Stimulated activated CD4-positive, alpha-beta T cell treated with anti-CD3 and anti-CD28 coated beads, Interleukin-1b, Interleukin-23, amount 100 ng/mL, for 48 hours (primary cell): Measurements from ENCODE around the gene AP1S2.
"Not testable (repeated sequence)": the region's sequence is repeated elsewhere in the genome, so short reads cannot be mapped to it uniquely, and the experiment has no call there.

Source experiments
- DNase-seq: peaks from one replicate; pipeline ENCODE4 v3.0.0-alpha.2; 2020

AP1S2 gene

DNA sequence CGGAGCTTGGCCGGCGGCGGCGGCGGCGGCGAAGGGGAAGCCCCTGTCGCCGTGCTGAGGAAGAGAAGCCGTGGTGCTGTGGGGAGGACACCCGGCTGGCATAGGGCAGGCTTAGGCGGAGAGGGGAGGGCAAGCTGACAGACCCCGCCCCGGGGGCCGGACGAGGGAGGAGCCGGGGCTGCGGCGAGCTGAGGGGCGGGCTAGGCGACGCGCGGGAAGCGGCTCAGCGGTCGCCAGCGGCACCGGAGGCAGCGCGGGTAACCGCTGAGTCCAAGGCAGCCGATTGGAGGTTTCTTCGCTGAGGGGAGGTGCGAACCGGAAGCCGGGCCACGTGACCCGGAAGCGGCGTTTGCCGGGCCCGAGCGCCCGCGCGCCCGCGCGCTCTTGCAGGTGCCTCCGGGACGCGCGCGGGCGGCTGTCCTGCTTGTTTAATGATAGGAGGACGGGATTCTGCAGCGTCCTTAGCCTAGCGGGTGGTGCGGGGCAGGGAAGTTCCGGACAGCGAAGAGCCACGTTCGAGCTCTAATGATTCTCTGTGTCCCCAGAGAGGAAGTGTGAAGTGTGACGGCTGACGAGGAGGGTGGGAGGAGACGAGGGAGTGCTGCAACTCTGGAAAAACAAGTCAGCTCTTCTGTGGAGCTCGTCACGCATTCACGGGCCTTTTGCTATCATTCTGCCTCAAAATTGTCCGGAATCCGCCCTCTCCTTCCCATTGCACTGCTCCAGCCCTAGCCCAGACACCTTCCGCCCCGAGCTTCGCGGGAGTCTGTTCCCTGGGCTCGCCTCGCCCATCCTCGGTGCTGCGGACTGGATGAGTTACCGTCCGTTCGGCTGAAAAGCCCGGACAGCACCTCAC is at the start of gene AP1S2:
AP1S2 (minus strand) TSS at position 102 of the 856 bp plus-strand sequence. CDS start 2,289 bp downstream, outside the sequence.
- peak; percentile 92 for DNase-seq

DNA sequence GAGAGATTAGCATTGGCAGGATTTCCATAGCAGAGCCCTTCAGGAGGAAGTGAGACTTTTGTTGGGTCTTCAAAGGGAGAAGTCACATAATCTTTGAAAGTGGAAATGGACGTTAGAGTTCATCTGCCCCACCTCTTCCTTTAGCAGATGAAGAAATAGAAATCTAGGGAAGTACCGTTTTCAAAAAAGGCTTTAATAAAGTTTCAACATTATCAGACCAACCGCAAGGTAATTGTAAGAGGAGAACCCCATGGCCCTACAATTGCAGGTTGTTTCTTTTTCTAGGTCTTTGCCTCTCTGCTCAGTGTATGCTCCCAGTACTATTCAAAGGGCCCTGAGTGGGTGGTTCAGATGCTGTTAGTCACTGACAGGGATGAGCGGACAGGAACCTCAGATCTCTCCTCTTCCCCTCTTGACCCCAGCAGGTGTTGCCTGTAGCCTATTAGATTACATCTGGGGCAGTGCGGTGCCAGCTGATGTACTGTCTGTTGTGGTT is 48.6 kb upstream of the AP1S2 start:
- DNase-seq, result peak; percentile 3

DNA sequence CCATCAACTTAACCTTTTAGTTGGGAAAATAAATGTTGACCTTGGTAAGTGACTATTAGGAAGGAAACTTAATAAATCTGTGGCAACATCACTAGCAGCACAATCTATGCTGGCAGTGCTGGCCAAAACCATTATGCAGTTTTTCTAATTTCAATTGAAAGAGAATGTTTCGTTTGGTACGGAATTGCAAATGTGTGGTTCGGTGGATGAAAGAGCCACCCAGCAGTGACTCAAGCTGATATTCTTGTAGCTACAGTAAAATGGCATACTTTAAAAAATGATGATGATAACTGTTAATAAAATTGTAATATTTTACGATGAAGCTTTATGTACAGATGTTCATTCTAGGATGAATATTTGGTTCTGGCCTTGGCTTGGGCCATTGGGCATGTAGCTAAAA is 40.7 kb upstream of the AP1S2 start:
- no peak for DNase-seq

DNA sequence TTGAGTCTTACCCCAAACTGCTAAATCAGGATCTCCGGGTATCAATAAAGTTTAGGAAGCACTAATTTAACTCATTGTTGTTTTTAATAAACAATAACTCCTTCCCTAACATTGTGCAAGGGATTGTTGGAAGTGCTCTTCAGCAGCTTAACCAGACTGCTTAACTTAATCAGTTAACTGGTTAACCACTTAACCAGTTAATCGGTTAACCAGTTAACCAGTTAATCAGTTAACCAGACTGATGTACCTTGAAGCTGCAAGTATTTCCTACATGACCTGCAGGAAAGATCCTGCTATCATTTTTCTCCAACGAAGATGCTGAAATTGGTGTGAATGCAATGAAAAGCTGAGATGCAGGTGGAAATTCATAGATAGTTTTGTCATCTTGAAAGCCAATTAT is 40.1 kb upstream of the AP1S2 start:
- no peak for DNase-seq

DNA sequence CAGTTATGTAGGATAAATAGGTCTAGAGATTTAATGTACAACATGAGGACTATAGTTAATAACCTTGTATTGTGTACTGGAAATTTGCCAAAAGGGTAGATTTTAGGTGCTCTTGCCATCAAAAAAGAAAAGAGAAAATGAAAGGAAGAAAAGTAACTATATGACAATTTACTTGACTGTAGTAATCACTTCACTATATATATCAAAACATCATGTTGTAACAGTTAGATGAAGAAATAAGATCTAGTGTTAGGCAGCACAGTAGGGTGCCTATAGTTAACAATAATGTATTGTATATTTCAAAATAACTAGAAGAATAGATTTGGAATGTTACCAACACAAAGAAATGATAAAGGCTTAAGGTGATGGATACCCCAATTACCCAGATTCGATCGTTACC is 35.9 kb upstream of the AP1S2 start:
- DNase-seq, result no peak

DNA sequence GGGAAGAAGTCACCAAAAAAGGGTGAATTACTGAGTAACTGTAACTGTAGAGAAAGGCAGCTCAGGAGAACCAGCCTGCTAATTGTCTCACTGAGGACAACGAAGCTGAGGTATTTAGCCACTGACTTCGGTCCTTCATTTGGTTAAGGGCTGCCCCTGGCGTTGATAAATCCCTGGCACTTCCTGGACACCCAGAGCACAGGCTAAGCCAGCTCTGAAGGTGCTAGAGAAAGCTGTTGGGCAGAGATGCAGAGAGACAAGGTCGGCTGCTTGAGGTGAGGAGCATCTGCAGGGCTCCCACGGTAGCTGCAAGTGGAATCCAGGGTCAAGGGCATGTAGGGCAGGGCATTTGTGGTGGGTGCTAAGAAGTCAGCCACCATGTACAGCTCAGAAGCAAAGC is 33.4 kb upstream of the AP1S2 start:
- DNase-seq, result no peak

DNA sequence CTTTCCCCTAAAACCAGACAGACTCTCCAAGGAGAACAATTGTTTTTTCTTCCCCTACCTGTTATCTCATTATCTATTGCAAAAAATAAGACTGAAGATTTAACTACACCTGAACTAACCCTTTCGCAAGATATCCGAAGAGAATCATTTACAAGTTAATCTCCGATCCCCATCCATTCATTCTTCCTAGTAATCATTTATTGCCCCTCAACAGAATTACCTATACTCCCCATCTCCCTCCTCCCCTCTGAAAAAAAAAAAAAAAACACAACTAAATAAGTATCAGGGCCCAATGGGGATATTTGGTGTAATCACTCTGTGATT is 28.9 kb upstream of the AP1S2 start:
- no peak for DNase-seq

DNA sequence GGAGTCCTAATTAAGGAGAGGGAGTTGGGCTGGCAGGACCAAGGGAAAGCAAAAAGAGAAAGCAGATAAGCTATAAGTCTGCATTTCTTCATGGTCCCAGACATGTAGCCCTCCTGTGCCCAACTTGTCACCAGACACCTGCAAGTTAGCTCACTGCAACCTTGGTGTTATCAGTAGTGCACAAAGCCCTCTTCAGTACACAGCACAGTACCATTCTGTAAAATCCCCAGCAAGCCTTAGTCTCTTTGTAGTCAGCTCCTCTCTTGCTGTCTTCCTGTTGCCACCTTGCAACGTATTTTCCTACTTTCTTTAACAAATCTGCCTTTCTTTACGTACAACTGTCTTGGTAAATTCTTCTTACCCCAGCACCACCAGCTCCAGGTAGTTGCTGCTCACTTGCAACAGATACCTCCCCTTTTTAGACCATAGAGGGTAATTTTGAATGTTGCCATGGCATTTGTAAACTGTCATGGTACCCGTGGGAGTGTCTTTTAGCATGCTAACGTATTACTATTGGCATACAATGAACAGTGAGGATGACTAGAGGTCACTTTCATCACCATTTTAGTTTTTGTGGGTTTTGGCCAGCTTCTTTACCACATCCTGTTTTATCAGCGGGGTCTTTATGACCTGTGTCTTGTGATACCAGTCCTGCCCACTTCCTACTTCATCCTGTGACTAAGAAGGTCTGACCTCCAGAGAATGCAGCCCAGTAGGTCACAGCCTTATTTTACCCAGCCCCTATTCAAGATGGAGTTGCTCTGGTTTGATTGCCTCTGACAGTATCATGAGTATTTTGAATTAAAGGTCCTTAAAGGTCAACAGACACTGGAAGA is 28.3 kb upstream of the AP1S2 start:
- no peak for DNase-seq

DNA sequence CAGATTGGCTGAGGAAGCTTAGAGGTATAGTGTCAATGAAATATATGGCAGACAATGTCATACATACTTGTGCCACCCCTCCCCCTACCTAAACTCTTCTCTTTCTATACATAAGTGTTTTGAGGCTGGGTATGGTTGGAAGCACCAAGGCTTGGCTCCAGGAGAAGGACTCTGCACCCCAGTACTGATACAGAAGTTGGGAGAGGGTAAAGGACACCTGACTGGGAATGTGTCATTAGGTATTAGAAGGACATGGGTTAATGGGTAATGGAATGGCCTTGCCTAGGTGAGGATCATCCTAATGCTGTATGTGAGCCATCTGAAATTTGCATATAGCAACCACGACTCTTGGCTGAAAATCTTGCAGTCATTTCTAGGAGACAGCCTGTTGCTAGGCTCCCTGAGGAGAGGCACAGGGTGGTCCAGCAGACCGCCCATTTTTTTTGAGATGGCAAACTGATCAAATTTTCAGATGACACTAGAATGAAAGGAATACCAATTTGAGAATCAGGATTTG is 26.8 kb upstream of the AP1S2 start:
- DNase-seq, result no peak

DNA sequence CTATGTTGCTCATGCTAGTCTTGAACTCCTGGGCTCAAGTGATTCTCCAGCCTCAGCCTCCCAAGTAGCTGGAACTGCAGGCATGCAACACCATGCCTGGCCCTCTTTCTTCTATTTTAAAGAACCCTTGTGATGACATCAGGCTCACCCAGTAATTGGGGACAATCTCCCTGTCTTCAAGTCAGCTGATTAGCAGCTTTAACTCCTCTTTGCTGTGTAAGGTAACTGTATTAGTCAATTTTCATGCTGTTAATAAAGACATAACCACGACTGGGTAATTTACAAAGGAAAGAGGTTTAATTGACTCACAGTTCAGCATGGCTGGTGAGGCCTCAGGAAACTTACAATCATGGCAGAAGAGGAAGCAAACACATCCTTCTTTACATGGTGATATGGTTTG is 23.3 kb upstream of the AP1S2 start:
- DNase-seq, result not testable (repeated sequence)

DNA sequence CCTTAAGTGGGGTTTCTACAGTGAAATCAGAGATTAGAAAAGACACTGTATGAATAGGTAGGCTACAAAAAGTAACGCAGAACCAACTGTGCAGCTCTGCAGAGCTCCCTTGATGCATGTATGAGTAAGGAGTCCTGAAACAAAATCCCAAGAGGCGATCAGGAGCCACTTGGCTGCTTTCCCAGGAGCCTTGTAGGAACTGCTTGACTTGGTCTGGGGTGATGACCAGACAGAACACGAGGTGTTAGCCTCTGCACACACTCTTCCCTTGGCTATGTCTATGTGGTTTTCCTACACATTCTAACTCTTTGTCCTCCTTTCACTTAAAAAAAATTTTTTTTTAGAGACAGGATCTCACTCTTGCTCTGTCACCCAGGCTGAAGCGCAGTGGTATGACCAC is 22.8 kb upstream of the AP1S2 start:
- no peak for DNase-seq

DNA sequence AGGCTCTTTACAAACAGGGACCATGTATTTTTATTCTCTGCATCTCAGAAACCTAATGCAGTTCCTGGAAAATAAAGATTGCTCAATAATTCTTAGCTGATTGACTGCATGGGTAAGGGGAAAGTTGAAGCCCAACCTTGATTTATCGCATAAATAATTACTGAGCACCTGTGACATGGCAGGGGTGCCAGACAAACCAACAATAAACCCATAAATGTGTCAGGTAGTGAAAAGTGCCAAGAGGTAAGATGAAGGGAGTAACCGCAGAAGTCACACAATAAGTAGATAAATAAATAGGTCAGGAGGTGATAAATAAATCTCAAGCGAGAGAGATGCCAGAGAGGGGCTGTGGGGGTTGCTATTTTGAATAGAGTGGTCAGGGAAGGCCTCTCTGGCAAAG is 20.1 kb upstream of the AP1S2 start:
- DNase-seq, result no peak

DNA sequence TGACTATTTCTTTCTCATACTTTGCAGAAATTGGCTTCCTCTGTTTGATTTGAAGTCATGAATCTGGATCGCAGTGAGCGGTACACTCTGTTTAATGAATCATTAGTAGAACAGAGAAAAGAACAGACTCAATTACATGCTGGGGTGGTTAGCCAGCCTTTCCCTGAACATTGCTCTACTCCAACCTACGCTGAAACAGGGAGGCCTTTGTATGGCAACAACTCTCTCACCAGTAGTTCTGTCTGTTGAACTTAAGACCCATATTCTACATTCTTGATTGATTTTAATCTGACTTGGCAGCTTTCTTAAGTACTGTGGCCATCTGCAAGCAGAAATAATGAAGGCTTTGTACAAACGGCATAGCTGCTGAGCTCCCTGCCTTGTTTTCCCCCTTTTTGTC is 19.0 kb upstream of the AP1S2 start:
- no peak for DNase-seq

DNA sequence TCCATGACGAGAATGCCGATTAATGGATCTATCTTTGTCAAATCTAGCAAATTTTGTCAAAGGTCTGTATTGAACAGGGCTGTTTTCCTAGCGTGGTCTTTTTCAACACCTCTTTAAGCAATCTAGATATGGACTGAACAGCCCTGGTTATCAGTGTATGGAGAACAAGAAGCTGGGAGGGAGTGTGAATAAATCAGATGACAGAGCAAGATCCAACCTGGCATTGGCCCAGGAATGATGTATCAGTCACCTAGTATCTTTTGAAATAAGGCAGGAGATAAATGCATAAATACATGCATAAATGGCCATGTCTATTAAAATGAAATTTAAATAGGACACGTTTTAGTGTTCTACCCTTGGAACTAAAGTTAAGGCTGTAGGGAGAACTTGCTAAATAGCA is 15.7 kb upstream of the AP1S2 start:
- no peak for DNase-seq

DNA sequence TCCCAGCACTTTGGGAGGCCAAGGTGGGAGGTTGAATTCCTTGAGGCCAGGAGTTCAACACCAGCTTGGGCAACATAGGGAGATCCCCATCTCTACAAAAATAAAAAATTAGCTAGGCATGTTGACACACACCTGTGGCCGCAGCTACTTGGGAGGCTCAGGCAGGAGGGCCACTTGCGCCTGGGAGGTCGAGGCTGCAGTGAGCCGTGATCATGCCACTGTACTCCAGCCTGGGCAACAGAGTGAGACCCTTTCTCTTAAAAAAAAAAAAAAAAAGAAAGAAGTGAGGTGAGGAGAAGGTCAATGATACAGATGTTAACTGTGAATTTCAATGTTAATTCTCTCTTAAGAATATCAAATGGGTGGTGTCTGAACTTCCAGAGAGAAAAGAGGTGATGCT is 15.1 kb upstream of the AP1S2 start:
- no peak for DNase-seq

DNA sequence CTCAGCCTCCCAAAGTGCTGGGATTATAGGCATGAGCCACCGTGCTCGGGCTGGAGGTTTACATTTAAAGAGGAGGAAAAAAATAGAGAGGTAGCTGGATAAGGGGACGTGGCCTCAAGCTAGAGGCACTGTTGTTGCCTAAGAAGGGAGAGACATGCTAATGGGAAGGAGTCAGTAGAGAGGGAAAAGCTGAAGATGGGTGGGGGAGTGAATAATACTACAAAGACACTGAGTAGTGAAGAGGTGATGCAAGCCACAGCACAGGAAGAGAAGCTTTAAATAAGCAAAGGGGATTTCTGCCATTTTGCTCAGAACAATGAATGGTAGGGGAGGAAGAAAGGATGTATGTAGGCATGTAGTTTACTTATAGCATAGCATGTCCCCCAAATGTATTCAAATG is 11.5 kb upstream of the AP1S2 start:
- no peak for DNase-seq

DNA sequence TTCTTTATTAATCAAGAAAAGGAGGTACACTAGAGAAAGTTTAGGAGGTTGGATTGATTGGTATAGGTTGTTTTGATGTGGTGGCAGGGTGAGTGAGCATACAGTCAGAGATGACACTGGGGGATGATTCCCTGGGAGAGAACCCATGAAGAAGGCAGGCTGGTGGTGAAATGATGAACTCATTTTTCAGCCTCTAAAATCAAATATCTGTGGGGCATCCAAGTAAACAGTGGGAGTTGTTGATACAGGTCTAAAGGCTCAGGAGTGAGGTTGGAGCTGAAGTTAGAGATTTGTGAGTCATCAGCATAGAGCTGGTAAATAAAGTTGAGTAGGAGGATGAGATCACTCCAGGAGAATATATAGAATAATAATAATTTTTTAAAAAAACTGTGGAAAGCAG is 10.0 kb upstream of the AP1S2 start:
- DNase-seq, result no peak

DNA sequence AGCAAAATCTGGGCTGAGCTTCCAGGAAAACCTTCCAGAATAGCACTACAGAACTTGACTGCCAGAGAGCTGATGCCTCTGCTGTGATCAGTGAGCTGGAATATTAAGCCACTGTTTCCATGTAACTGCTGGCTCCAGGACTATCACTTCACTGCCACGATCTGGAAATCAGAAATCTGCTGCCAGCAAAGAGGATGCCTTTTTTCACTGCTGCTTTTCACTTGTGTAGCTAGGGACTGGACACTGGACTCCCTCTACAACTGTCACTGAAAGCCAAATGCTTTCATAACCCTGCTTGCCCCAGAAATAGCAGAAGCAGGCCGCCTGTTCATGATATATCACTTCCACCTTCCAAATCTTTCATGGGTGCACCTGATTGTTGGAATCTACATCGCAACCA is 9.4 kb upstream of the AP1S2 start:
- no peak for DNase-seq

DNA sequence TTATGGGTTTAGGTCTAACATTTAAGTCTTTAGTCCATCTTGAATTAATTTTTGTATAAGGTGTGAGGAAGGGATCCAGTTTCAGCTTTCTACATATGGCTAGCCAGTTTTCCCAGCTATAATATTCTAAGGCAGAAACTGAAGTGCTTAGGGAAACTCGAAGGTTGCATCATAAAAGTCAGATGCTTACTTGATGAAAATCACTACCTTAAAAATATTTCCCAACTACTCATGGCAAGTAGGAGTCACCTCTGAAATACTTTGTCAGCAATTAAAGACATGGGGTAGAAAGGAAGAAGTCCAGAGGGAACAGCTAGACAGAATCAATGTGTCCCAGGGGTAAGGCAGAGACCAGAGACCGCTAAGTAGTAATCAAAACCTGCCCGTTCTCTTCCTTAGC is 6.3 kb upstream of the AP1S2 start:
- DNase-seq, result no peak

DNA sequence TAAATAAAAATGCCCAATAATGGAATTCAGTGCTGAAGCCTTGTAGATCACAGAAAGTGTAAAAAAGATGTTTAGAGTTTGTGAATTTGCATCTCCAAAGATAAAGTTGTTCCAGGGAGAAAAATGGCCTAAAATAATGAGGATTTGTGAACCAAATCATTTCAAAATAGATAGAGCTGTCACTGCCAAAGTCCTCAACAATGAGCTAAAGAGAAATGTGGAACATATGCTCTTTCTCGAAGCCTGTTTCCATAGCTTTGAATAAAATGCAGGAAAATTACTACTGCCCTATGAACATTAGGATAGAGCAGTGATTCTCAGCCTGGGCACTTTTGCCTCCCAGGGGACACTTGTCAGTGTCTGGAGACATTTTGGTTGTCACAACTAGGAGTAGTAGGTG is 3.4 kb upstream of the AP1S2 start:
- no peak for DNase-seq

DNA sequence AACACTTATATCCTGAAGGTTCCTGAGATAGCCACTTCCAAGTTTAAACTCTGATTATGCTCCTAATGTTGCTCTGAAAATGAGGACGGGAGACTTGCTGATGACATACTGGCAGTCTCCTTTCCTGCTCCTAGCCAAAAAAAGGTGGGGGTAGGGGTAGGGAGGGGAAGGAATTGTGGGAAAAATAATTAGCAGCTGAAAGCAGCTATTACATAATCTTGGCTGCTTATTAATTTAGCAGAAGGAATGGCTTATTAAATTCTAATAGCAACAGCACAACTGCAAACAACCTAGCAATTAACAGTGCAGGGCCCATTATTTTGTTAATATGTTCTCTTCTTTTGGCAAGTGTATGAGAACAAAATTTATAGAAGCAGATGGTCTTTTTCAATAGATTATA is 2.0 kb upstream of the AP1S2 start:
- no peak for DNase-seq

DNA sequence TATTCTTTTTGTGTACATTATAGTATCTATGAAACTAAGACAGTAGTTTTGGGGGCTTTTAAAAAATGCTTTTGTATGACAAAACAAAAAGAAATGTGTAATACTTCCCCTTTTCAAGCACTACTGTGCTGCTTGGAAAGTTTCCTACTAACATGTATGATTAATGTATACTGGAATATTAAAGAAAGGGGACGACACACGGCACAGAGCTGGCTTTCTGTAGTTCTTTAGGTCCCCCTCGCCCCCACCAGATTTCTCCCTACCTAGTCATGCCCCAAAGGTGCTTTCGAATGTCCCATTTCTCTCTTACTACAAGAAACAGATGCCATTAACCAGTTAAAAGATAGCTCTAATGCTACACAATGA is 1.6 kb upstream of the AP1S2 start:
- DNase-seq, result no peak

DNA sequence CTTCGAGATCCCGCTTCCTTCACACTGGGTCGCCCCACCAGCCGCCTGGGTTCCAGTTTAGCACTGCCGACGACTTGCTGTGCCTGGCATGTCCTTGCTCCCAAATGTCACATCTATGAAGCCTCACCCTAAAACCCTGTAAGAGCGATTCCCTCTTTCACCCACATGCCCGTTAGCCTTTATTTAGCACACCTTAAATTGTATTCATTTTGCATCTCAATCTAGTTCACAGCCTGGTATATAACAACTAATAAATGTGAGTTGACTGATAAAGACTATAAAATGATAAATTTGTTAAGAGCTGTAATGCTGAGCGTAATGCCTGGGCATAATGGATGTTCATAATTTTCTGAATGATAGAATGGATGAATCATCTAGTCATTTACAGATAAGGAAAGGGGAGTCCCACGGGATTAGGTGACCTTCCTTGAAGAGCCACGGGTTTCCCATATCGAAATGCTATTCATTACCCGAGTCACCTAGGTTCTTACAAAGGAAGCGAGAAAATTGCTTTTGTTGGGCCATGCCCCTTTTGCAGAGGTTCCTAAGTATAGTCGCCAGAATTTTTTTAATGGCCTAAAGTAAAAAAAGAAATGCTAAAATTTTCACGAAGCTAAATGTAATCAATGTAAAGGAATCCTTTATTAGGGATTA is 1.1 kb upstream of the AP1S2 start:
- no peak for DNase-seq
